ENCODE measurements around the gene SYT7.

DNA sequence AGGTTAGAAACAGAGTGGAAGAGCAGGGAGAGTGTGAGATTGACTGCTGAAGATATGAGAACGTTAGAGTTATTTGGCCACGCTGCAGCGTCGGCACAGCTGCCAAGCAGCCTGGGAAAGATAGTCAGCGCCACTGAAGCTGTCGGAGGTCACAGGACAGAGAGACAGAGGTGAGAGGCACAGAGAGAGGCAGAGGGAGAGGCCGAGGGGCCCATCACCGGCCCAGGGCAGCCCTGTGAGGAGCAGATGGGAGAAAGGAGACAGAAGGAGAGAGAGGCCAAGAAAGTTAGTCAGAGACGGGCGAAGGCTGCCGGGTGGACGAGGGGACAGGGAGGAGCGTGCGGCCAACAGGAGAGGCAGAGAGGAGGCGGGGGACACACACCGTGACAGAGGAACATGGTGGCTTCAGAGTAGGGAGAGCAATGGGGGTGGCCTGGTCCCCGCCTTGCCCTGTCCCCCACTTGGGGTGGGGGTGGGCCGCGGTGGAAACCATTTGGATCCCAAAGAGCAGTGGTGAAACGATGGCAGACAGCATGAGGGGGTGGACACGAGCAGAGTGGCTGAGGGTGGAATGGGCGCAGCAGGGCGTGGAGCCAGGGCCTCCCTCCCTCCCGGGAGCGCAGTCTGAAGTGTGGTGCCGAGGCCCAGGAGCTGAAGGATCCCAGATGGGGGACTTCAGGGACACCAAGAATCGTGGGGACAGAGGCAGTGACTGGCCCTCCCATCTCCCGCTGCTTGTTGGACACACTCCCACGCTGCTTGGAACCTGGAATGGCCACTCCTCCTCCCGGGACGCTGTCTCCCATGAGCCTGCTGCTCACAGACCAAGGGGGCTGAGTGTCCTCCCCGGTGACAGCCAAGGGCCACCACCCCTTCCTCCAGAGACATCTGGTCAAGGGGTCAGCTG lies 45.7 kb downstream of the SYT7 start:
- TF ChIP-seq, protein P1, sequence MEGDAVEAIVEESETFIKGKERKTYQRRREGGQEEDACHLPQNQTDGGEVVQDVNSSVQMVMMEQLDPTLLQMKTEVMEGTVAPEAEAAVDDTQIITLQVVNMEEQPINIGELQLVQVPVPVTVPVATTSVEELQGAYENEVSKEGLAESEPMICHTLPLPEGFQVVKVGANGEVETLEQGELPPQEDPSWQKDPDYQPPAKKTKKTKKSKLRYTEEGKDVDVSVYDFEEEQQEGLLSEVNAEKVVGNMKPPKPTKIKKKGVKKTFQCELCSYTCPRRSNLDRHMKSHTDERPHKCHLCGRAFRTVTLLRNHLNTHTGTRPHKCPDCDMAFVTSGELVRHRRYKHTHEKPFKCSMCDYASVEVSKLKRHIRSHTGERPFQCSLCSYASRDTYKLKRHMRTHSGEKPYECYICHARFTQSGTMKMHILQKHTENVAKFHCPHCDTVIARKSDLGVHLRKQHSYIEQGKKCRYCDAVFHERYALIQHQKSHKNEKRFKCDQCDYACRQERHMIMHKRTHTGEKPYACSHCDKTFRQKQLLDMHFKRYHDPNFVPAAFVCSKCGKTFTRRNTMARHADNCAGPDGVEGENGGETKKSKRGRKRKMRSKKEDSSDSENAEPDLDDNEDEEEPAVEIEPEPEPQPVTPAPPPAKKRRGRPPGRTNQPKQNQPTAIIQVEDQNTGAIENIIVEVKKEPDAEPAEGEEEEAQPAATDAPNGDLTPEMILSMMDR (IDR thresholded peaks at IDR 0.05): no peak
- TF ChIP-seq POLR2A (IDR thresholded peaks at IDR 0.05): no peak

Data from heart left ventricle (tissue), 13 donors.